ENCODE results near the gene IL23R. TPM values are rescaled to one million over a fixed set of nuclear protein-coding genes. Genes with fewer than 3 reads are reported as not detected.

IL23R gene
- total RNA-seq, 4 donors from 2014 or later: not detected

DNA sequence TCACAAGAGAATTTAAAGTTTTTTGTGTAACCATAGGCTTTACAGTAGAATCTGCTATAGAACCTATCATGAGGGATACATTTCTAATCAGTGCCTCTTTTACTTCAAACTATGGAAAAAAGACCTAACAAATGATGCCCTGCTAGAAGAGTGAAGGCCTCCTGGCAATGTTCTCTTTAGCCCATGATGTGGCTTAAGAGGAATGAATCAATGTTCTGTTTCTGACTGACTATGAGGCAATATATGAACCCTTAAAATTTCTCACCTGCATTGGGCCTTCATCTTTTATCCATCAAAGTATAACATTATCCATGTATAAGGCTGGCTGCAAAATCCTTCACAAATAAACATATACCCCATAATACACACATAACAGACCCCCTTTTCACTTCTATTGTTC, 75.8 kb downstream of the IL23R start:
- Histone ChIP-seq H3K36me3 (no peaks in the 10 kb centered on the region), H3K4me1 (no peaks in the 10 kb centered on the region), H3K27me3 (no peaks in the 10 kb centered on the region), H3K27ac (no peak overlapping the region), H3K9me3 (no peaks in the 10 kb centered on the region), H3K4me3 (no peak overlapping the region)
- no peak for DNase-seq (ENCODE audit: low spot score in 2 of 2)
- no peak for TF ChIP-seq EP300 (IDR thresholded peaks at IDR 0.05)
- TF ChIP-seq, protein P1, sequence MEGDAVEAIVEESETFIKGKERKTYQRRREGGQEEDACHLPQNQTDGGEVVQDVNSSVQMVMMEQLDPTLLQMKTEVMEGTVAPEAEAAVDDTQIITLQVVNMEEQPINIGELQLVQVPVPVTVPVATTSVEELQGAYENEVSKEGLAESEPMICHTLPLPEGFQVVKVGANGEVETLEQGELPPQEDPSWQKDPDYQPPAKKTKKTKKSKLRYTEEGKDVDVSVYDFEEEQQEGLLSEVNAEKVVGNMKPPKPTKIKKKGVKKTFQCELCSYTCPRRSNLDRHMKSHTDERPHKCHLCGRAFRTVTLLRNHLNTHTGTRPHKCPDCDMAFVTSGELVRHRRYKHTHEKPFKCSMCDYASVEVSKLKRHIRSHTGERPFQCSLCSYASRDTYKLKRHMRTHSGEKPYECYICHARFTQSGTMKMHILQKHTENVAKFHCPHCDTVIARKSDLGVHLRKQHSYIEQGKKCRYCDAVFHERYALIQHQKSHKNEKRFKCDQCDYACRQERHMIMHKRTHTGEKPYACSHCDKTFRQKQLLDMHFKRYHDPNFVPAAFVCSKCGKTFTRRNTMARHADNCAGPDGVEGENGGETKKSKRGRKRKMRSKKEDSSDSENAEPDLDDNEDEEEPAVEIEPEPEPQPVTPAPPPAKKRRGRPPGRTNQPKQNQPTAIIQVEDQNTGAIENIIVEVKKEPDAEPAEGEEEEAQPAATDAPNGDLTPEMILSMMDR (IDR thresholded peaks at IDR 0.05): no peak
- TF ChIP-seq POLR2A (IDR thresholded peaks at IDR 0.05): no peak

DNA sequence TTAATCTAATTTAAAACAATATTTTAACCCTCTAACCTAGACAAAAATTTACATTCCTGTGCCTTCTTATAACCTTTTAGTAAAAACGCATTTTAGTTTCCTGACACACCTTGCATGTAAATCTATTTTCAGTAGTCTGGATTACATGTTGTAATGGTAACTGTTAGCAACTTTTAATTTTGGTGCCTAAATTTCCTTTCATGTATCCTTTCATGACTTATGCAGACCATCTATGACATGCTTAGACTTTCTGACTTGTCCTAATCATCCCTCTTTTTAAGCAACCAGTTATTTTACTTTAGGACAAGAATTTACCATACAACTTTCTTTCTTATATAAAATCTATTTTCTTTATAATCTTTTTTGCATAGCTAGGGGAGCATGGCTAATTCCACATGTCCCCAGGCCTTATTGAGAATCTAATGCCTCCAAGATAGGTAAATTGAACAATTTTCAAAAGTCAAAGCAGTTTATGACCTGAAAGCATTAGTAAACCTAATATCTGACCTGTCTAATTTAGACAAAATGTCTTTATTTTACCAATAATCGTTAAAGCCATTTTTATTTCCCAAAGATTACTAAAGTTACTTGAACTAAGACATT, 83.9 kb downstream of the IL23R start:
- WGBS, 2 donors: 92 to 94% methylated on average over 2 of the region's 2 CpGs
- Histone ChIP-seq H3K4me3 (no peak overlapping the region), H3K4me1 (no peaks in the 10 kb centered on the region), H3K27me3 (no peaks in the 10 kb centered on the region), H3K36me3 (no peaks in the 10 kb centered on the region), H3K9me3 (peaks cover 0 to 7% (median 2%) of the 10 kb centered on the region in 4 donors), H3K27ac (no peak overlapping the region)
- TF ChIP-seq, protein P1 (IDR thresholded peaks at IDR 0.05): no peak
- TF ChIP-seq POLR2A (IDR thresholded peaks at IDR 0.05) (no peak), EP300 (IDR thresholded peaks at IDR 0.05) (no peak)
- no peak for DNase-seq (ENCODE audit: low spot score in 2 of 2)

DNA sequence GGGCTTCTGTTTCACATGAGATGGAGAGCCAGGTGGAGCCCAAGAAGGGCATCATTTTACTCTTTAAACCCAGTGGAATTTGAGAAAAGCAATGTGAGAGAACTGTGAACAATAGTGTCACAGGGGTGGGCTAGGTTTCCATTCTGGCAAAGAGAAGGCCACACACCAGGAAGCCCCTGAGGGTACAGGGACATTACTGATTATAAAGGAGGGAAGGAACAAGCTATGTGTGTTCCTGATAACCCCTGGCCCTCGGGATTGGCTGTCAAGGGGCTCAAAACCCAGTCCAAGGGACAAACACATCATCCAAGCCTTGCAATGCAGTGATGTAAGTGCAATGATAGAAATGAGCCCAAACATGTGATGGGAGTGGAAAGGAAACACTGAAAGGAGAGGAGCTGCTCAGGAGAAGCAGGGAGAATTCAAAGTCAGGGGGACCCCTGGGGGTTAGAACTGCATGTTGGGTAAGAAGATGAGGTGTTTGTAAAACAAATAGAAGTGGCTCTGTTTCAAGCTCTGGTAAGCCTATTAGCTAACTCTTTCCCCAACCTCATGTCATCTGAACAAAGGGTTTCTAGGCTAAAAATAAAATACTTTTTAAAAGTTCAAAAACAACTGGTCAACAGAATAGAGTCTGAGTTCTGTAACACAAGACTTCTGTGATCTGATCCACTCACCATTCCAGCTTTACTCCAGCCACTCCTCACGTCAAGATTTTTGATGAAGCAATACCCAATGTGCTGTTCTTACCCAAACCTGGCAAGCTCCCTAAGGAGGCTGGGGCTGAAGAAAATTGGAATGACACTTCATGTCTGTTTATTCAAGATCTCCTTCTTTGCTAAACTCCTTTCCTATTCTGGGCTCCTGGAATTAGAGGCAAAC, 90.3 kb downstream of the IL23R start:
- Histone ChIP-seq H3K36me3 (no peaks in the 10 kb centered on the region), H3K27me3 (no peaks in the 10 kb centered on the region), H3K4me3 (no peak overlapping the region), H3K27ac (peak overlapping the region in 1 of 4 donors; percentile 60), H3K4me1 (peaks cover 0 to 5% (median 0%) of the 10 kb centered on the region in 4 donors), H3K9me3 (no peaks in the 10 kb centered on the region)
- DNase-seq (ENCODE audit: low spot score in 2 of 2): peak in 1 of 2 donors; percentile 28
- 32 to 35% methylated on average over 2 of the region's 2 CpGs for WGBS, 2 donors
- TF ChIP-seq EP300 (IDR thresholded peaks at IDR 0.05) (peak in 1 of 2 donors; percentile 5), POLR2A (IDR thresholded peaks at IDR 0.05) (no peak)

DNA sequence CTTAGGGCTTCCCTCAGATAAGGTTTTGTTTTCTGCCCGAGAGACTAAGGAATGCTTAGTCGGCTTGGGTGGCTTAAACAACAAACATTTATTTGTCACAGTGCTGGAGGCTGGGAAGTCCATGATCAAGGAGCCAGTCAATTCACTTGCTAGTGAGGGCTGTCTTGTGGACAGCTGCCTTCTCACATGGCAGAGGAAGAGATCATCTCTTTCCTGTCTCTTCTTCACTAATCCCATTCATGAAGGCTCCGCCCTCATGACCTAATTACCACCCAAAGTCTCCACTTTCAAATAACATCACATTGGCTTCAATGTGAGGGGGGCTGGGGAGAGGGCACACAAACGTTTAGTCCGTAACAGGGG, 90.9 kb downstream of the IL23R start:
- peaks cover 0 to 5% (median 0%) of the 10 kb centered on the region in 4 donors for H3K4me1 ChIP-seq
- H3K9me3 ChIP-seq: no peaks in the 10 kb centered on the region
- no peaks in the 10 kb centered on the region for H3K36me3 ChIP-seq
- no peaks in the 10 kb centered on the region for H3K27me3 ChIP-seq
- no peak overlapping the region for H3K4me3 ChIP-seq
- TF ChIP-seq EP300 (IDR thresholded peaks at IDR 0.05): no peak
- TF ChIP-seq POLR2A (IDR thresholded peaks at IDR 0.05): no peak
- TF ChIP-seq, protein P1 (IDR thresholded peaks at IDR 0.05): no peak
- H3K27ac ChIP-seq: no peak overlapping the region
- WGBS, 2 donors: 44 to 47% methylated on average over 5 of the region's 5 CpGs
- DNase-seq (ENCODE audit: low spot score in 2 of 2): no peak

DNA sequence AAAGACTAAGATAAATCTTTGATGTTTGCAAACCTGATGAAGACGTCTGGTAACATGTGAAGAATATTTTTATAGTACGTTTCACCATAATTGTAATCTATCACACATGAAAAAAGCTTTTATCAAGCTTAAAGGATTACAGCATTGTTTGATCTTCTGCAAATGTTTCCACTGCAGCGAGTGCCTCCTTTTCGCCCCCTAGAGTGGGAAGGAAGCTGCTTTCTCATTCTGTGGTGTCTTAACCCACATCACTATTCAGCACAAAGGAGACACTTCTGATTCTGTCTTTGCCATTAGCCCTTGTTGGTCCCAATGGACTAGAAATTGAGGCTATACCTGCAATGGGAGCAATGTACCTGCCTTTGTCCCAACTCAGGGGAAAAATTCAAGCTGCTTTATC, 95.4 kb downstream of the IL23R start:
- DNase-seq (ENCODE audit: low spot score in 2 of 2): no peak
- Histone ChIP-seq H3K27me3 (no peaks in the 10 kb centered on the region), H3K4me3 (no peak overlapping the region), H3K36me3 (no peaks in the 10 kb centered on the region), H3K9me3 (no peaks in the 10 kb centered on the region), H3K27ac (no peak overlapping the region), H3K4me1 (peaks cover 0 to 5% (median 0%) of the 10 kb centered on the region in 4 donors)
- no peak for TF ChIP-seq EP300 (IDR thresholded peaks at IDR 0.05)
- TF ChIP-seq, protein P1 (IDR thresholded peaks at IDR 0.05): no peak
- no peak for TF ChIP-seq POLR2A (IDR thresholded peaks at IDR 0.05)
- 29 to 37% methylated on average over 4 of the region's 4 CpGs for WGBS, 2 donors
